Measurements from ENCODE around the gene CCR9.

CCR9 gene

DNA sequence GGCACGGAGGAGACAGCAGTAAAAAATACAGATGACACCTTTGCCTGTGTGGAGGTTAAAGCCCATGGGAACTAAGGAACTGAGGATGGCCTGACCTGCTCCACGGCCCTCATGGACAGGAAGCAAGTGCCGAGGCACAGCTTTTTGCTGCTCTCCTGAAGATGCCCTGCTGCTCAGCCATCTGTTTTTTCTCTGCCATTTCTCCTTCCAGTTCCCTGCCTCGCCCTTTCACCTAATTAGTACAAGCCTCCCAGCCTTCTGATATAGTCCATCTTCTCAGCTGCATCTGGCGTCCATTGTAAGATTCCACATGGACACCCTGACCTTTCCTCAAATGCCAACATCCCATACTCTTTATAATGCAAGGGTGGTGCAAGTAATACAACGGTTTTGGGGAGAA, 45.2 kb downstream of the CCR9 start:
- H3K27ac ChIP-seq, result no peak overlapping the region
- DNase-seq (ENCODE audit: low read depth, low spot score), result no peak

DNA sequence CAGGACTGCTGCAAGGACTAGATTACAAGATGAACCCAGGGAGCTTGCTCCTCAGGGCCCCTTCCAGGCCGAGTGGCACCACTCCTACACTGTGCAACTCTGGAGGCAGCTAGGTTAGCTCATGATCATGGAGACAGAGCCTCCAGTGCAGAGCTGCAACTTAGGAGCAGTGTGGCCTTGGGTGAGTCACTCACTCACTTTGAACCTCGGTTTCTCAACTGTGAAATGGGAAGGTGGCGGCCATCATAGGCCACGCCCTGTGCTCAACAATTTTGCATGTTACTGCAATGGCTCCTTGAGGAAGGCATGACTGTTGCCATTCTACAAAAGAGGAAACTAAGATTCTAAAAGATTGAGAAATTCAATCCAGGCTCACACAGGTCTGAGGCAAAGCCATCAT, 45.8 kb downstream of the CCR9 start:
- H3K27ac ChIP-seq, result no peak overlapping the region
- no peak for DNase-seq (ENCODE audit: low read depth, low spot score)

DNA sequence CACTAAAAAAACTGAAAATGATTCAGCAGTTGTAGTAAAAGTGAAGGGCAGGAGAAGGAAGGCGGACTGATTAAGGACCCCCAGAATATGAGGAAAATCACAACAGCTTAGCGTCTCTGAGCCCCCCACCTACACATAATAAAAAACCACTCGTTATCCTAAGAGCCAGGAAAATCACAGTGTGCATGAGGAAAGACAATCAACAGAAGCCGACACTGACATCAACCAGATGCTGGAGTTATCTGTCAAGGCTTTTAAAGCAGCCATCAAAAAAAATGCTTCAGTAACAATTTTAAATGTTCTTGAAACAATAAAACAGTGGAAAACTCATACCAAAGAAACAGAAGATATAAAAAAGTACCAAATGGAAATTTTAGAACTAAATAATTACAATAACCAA, 47.2 kb downstream of the CCR9 start:
- DNase-seq (ENCODE audit: low read depth, low spot score), result no peak

DNA sequence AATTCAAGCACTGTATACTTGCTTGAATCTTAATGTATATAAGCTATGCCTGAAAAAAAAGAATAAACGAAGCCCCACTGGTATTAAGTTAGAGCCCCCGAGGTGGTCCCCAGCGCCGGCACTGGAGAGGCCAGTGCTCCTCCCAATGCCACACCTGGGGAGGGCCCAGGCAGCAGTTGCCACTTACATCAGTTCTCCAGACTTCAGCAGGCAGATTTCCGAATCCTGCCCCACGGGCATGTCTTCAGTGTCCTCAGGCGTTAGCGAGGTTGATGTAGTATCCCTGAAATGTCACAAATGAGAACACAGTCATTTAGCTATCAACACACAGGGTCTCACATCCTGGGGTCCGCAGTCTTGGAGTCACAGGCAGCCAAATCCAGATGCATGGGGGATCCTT, 49.9 kb downstream of the CCR9 start:
- DNase-seq (ENCODE audit: low read depth, low spot score), result no peak
- no peak overlapping the region for H3K27ac ChIP-seq

More for the DNA sequence above, 47.2 kb downstream of the CCR9 start:
- H3K27ac ChIP-seq, result no peak overlapping the region

DNA sequence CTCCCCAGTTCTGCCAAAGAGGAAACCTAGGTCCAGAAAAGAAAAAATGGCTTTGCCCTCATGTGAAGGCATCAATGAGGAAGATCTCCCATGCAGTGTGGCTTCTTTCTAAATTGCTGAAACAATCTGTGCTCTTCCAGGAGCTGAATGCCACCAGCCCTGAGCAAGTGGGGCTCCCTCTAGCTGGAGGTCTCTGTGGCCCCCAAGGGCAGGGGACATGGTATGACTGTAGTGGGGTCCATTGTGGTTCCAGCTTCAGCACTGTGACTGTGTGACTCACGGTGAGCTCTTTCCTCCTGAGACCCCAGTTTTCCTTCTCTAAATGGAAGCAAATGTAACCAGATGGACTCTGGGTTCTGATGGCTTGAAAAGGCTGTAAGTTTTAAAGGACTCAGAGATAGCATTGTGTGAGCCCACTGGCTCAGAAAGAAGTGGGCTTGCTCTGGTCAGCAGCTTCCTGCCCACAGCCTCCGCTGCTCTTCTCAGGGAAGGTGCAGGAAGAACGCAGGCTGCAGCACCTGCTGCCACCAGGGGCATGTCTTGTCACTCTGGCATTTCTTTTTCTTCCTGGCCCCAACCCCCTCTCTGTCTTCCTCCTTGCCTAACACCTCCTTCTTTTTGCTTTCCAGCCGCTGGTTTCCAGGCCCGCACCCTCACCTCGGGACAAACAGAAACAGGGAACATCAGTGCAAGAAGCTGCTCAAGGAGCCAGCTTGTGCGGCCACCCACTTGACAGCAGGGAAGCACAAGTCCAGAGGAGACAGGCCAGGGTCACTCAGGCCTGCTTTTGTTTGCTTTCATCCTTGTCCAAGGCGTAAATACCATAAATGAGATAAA, 51.1 kb downstream of the CCR9 start:
- no peak overlapping the region for H3K27ac ChIP-seq
- no peak for DNase-seq (ENCODE audit: low read depth, low spot score)

DNA sequence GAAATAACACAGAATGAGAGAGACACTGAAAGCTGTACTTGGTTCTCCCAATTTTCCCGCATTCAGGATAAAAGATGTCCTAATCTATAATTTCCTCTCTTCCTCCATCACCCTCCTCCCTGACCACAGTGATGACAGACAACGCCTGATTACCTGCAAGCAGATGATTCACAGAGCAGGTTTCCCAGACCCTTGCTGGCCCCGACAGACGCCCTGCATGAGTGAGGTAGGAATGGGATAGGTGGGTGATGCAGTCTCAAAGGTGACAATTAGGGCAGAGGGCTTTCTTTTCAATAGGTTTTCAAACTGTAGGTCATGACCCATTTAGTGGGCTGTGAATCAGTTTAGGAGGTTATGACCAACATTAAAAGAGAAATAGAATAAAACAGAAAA, 51.7 kb downstream of the CCR9 start:
- no peak for DNase-seq (ENCODE audit: low read depth, low spot score)
- H3K27ac ChIP-seq, result no peak overlapping the region

DNA sequence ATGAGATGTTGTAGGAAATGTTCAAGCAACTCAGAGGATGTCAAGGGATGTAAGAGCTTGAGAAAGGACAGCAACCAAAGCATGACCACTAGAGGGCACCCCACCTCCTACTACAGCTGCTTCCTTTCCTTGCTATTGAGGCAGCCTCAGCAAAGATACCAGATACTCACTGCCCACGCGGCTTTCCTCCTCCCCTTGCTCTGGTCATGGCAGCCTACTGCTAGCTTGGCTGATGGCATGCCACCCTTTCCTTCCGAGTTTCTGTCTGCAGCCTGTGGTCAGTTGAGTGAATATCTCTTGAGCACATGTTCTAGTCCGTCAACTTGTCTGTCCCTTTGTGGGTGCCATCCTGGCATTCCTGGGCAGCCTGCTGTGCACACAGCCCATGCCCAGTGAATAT, 52.5 kb downstream of the CCR9 start:
- H3K27ac ChIP-seq, result no peak overlapping the region
- peak; percentile 56 for DNase-seq (ENCODE audit: low read depth, low spot score)

DNA sequence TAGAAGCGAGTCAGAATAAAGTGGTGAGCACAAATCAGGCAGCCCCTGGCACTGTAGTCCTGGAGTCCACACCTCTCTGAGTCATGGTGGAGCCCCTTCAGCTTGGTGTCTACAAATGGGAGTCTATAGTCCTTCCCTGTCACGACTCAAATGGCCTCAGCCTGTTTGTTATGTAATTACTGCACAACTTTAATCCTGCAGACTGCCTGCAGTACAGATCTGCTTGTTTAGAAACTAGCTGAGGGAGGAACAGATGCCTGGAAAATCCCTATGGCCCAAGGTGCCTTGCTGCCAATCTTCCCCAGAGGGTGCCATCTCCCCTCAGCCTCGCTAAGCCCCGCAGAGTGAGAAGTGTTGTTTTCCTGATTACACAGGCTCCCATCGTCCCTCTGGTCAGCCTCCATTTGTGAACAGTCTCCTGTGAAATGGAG, 53.0 kb downstream of the CCR9 start:
- H3K27ac ChIP-seq, result no peak overlapping the region
- DNase-seq (ENCODE audit: low read depth, low spot score), result no peak

DNA sequence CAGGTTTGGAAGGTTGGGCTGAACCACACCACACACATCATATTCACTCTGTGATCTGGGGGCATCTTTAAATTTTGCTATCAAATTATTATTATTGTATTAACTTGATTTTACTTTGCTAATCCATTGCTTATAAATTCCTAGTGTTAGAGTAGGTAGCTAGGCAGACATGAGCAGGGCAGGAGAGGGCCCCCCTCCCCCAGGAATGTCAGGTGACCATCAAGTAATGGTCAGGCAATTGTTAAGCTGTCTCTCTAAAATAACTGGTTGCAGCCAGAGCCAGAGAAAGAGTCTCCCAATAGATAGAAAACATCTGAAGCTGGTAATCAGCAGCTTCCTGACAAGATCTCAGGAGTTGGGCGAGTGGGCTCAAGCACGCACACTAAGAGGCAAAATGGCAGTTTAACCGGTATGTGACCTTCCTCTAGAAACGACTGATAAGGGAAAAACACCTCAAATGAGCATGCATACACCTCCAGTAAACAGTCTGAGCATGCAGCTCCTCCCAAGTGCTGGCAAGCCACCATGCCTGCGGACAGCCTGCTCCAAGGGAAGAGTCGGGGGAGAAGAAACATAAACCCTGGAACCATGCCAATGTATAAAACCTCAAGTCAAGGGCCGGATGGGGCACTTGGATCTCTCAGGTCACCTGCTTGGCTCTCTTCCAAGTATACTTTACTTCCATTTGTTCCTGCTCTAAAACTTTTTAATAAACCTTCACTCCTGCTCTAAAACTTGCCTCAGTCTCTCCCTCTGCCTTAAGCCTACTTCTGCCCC, 53.8 kb downstream of the CCR9 start:
- H3K27ac ChIP-seq, result no peak overlapping the region
- DNase-seq (ENCODE audit: low read depth, low spot score), result no peak

DNA sequence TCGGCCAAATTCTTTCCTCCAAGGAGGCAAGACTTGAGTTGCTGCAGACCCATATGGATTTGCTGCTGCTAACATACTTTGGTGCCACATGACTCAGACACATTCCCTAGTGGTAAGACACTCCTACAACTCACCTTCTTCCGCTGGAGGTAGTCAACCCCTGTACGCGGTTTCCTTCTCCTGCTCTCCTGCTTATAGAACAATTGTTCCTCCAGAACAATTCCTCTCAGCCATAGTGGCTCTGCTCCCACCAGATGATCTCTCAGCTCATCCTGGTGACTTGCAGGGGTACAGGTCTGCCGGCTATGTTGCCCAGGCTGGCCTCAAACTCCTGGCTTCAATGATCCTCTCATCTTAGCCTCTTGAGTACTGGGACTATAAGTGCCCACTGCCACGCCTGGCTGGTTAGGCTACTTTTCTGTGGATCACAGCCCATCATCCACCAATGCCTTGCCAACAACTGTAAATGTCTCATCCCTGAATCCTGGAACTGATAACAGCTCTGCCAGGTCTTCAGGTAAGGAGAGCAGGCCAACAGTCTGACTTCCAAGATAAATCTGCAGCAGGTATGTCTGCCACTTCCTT, 54.5 kb downstream of the CCR9 start:
- DNase-seq (ENCODE audit: low read depth, low spot score), result no peak
- H3K27ac ChIP-seq, result no peak overlapping the region

DNA sequence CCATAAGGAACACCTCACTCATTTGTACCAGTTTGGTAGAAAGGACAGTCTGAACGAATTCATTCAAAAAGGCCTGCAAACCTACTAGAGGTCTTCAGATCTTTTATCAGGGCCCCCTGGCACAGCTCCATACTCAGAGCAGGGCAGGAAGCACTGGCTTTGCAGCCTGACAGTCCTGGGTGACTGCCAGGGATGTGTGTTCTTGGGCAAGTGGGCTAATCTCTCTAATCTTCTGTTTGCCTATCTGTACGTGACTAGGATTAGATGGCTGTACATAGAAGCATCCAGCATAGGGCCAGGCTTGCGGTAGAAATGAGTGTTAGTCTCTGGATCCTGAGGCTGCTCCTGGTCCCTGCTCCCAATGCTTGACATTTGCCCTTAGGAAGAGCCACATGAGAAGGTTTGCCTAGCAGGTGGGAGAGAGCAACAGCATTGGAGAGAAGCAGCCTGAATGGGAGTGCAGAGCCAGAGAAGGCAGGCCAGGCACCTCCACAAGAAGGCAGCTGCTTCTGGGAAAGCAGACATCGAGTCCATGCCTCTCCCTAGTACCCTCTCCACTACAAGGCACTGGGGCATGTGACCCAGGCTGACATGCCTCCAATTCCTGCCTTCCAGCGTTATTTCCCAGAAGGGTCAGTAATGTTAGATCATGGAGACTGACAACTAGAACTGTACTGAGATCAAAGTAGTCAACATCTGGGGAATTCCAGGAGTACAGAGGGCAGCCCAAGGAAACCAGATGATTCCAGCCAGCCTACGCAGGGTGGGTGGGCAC, 55.9 kb downstream of the CCR9 start:
- H3K27ac ChIP-seq, result no peak overlapping the region
- DNase-seq (ENCODE audit: low read depth, low spot score), result no peak

DNA sequence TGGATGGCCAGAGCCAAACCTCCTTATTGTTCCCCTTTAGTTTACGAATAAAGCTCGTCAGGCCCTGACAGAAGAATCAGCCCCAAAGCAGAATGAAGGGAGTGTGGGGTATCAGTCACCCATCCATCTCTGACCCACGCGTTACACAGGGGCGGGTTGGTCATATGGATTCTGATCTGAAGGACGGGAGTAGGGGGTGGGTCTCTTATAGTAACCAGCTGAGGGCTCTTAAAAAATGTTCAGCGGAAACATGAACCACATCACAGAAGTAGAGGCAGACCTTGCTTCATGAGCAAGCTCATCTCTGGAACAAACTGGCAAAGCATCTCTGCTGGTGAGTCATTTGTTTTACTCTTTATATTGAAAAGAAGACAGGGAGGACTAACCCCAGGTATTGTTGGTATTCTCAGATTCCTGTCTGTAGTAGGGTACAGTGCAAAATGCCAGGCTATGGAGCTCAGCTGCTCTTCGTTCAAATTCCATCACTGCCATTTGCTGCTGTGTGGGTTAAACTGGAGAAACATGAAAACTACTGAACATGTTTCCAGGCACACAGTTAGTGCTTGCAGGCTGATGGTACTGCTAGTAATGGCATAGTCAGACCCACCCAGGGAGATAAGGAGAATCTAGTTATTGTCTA, 57.0 kb downstream of the CCR9 start, which contains the start of gene CXCR6:
Gene CXCR6, plus strand, starts transcription at position 258 of the 640 bp plus-strand sequence. CDS start 3,018 bp downstream, outside the sequence.
- no peak for DNase-seq (ENCODE audit: low read depth, low spot score)
- no peak within 1 kb of the TSS for H3K27ac ChIP-seq

DNA sequence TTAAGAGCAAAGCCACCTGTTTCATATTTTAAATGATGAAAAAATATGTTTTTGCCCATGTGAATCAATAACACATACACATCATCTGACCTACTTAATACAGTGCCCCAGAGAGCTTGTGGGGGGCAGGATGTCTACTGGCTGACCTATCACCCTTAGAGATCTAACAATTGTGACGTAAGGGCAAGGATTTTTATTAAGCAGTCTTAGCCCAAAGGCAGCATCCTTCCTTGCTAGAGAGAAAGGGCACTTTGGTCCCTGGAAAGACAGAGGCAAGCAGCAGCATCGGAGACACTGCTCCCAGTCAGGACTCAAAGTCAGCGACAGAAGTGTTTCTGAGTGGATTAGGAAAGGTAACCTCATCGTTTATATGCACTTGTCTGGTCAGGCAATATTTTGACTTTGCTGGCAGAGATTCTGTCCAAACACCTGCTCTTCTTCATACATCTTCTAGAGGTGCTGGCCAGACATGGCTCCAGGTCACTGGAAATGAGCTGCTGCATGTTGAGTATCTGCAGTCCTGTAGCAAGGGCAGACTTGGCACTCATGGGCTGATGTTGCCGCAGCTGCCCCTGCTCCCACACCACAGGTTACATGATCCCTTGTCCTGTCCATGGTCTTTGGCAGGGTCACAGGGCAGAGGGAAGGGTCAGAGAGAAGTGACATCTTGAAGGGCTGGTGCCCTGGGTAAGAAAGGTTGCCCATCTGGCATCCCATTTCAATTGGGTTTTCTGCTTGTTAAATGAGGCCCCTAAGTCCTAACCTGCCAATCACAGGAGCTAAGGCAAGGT, 58.7 kb downstream of the CCR9 start:
- no peak for DNase-seq (ENCODE audit: low read depth, low spot score)
- no peak overlapping the region for H3K27ac ChIP-seq

DNA sequence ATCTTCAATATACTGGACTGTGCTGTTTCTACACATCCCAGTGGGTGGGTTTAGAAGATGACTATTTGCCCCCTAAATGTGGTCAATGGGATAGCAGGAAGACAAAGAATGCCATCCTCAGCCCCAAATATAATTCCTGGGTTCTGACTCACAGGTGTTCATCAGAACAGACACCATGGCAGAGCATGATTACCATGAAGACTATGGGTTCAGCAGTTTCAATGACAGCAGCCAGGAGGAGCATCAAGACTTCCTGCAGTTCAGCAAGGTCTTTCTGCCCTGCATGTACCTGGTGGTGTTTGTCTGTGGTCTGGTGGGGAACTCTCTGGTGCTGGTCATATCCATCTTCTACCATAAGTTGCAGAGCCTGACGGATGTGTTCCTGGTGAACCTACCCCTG, 60.0 kb downstream of the CCR9 start:
- no peak overlapping the region for H3K27ac ChIP-seq
- no peak for DNase-seq (ENCODE audit: low read depth, low spot score)

DNA sequence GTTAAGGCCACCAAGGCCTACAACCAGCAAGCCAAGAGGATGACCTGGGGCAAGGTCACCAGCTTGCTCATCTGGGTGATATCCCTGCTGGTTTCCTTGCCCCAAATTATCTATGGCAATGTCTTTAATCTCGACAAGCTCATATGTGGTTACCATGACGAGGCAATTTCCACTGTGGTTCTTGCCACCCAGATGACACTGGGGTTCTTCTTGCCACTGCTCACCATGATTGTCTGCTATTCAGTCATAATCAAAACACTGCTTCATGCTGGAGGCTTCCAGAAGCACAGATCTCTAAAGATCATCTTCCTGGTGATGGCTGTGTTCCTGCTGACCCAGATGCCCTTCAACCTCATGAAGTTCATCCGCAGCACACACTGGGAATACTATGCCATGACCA, 60.5 kb downstream of the CCR9 start:
- no peak overlapping the region for H3K27ac ChIP-seq
- no peak for DNase-seq (ENCODE audit: low read depth, low spot score)

DNA sequence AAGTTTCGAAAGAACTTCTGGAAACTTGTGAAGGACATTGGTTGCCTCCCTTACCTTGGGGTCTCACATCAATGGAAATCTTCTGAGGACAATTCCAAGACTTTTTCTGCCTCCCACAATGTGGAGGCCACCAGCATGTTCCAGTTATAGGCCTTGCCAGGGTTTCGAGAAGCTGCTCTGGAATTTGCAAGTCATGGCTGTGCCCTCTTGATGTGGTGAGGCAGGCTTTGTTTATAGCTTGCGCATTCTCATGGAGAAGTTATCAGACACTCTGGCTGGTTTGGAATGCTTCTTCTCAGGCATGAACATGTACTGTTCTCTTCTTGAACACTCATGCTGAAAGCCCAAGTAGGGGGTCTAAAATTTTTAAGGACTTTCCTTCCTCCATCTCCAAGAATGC, 61.0 kb downstream of the CCR9 start:
- no peak for DNase-seq (ENCODE audit: low read depth, low spot score)
- H3K27ac ChIP-seq, result no peak overlapping the region

DNA sequence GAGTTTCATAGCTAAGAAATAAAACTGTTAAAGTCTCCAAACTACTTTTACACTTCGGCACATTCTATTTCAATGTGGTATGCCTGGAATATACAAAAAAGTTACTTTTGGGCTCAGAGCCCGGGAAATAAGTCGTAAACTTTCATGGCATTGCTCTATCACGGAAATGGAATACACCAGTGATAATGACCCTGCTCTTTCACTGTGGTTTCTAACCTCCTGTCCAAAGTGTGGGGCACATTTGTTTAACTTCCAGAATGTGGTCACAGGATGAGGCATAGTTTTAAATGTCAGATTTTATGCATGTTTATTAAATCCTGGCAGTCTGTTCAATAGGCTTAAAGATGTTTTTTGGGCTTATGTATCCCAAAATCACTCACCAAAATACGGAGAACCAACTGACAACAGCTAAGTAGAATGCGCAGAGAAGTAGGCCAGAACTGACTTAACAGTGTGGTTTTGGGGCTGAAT, 62.0 kb downstream of the CCR9 start:
- H3K27ac ChIP-seq, result no peak overlapping the region
- no peak for DNase-seq (ENCODE audit: low read depth, low spot score)

DNA sequence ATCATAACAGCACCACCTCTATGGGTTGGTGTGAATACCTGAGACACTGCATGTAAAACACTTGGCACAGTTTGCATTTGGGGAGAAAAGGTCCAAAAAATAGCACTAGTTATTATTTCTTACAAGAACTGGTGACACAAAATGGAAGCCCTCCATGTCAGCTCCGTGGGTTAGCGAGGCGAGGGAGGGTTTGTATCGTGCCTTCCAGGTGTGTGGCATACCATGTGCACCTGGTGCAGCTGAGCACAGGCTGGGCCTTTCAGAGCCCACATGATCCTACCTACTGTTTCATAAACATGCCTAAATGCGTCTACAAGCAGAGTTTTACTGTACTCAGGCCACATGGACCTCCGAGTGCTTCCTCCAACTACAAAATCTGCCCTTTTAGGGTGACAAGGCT, 62.5 kb downstream of the CCR9 start:
- H3K27ac ChIP-seq, result no peak overlapping the region
- no peak for DNase-seq (ENCODE audit: low read depth, low spot score)

DNA sequence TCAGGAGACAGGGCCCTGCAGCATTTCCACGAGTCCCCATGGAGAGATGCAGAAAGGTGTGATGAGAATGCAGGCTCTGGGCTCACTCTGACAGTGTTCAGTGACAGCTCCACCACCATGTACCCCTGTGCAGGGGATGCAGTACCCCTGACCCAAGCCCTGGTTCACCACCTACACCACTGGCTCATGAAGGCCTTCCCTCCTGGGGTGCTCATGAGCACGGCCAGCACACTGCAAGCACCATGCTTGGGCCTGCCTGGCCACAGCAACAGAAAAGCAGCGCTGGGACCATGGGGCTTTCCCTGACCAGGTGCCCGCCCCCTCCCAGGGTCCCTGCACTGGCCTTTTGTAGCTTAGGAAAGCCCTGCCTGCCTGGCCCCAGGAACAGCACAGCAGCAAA, 63.1 kb downstream of the CCR9 start:
- no peak overlapping the region for H3K27ac ChIP-seq
- no peak for DNase-seq (ENCODE audit: low read depth, low spot score)

All from epithelial cell of prostate (primary cell).